ENCODE measurements around the gene APPBP2.

The APPBP2 gene

GRCh38 chr17:60393840-60394723 lies 132.0 kb downstream of the APPBP2 start:
- DNase-seq (ENCODE audit: low read depth, low spot score): no peak
- H3K4me3 ChIP-seq (ENCODE audit: low read depth, low read length): no peak overlapping the region
- POLR2A ChIA-PET: no interaction called here
- CTCF ChIA-PET: interaction anchor here (0.6 to 1.2 kb wide), 3 partner anchors 12 to 30 kb away, joined by 3 to 4 read pairs (median 3); no protein-coding TSS in a partner anchor
- no peak for TF ChIP-seq CTCF (IDR thresholded peaks at IDR 0.05; ENCODE audit: insufficient read depth, low read length, missing control alignments)
